ENCODE measurements around the gene PTTG1IP.

GRCh38 chr21:44836666-44837471 is 36.6 kb downstream of the PTTG1IP start:
- no peak for TF ChIP-seq POLR2A (IDR thresholded peaks at IDR 0.05)
- TF ChIP-seq CTCF (IDR thresholded peaks at IDR 0.05), result no peak
- no peak for TF ChIP-seq POLR2AphosphoS5 (IDR thresholded peaks at IDR 0.05)
- TF ChIP-seq EP300 (IDR thresholded peaks at IDR 0.05), result no peak

Measured in stomach (tissue), 4 donors.